GM12878 (cell line): Measurements from ENCODE around the gene ACTG1. TPM values are rescaled to one million over a fixed set of nuclear protein-coding genes. Genes with fewer than 3 reads are reported as not detected.

Experiments used
- FOXK2 ChIP-seq: fragments of 450-650 bp; IDR thresholded peaks from 2 replicates; pipeline ENCODE4 v1.6.1; 2017; ENCODE audit warnings: mild to moderate bottlenecking, moderate library complexity
- HSF1 ChIP-seq: fragments of 150-350 bp; IDR thresholded peaks from 2 replicates; pipeline ENCODE4 v1.6.1; 2014; ENCODE audit warnings: mild to moderate bottlenecking, low read depth, low read length
- PAX8 ChIP-seq: fragments of 450-650 bp; IDR thresholded peaks from 2 replicates; pipeline ENCODE4 v1.6.1; 2017; ENCODE audit warnings: mild to moderate bottlenecking, moderate library complexity
- RUNX3 ChIP-seq: IDR thresholded peaks from 2 replicates; pipeline ENCODE4 v1.6.1; 2012; ENCODE audit warnings: low read length, inconsistent platforms
- STAT3 ChIP-seq: IDR thresholded peaks from 2 replicates; pipeline ENCODE4 v1.6.1; 2011; ENCODE audit warnings: low read depth, low read length, improper control_type of control experiment
- YBX1 ChIP-seq: fragments of 450-650 bp; IDR thresholded peaks from 2 replicates; pipeline ENCODE4 v1.6.1; 2016; ENCODE audit warnings: antibody characterized with exemption
- ZBTB40 ChIP-seq: fragments of 450-650 bp; IDR thresholded peaks from 2 replicates; pipeline ENCODE4 v1.6.1; 2016; ENCODE audit warnings: mild to moderate bottlenecking, moderate library complexity, borderline replicate concordance
- ZNF384 ChIP-seq: IDR thresholded peaks from 2 replicates; pipeline ENCODE4 v1.6.1; 2012; ENCODE audit warnings: low read depth, mild to moderate bottlenecking, low read length, improper control_type of control experiment, borderline replicate concordance
- ZNF592 ChIP-seq: fragments of 450-650 bp; IDR thresholded peaks from 2 replicates; pipeline ENCODE4 v1.6.1; 2017; ENCODE audit warnings: mild to moderate bottlenecking, moderate library complexity
- polyA plus RNA-seq, 11 experiments: library from polyadenylated mRNA; depleted of rRNA in 4 of 11; unstranded in 6 of 11; stranded (reverse) in 5 of 11; fragments of >200 nt; fragmentation: Nextera tagmentation in 4 of 11; fragmentation: Illumina TruSeq in 1 of 11; extraction: Ambion mirVana in 4 of 11; extraction: Trizol in 1 of 11; gene quantifications; 1 replicate in 1 of 11; 2 replicates in 10 of 11; pipeline versions ENCODE4 v1.2.1 to v1.2.3, GENCODE V29; 2011 to 2016; ENCODE audit warnings: inconsistent platforms in 2 of 11, missing spikeins in 2 of 11, low read depth in 1 of 11
- total RNA-seq, 4 experiments: library from RNA; depleted of rRNA in 3 of 4; stranded (reverse); fragments of >200 nt in 3 of 4; fragmentation: Illumina TruSeq in 1 of 4; extraction: Trizol in 1 of 4; gene quantifications; 2 replicates each; pipeline versions ENCODE4 v1.2.1 to v1.2.3, GENCODE V29; 2013 to 2021
- TF ChIP-seq, protein P1 (sequence below): IDR thresholded peaks from 2 replicates; pipeline ENCODE4 v1.6.1; 2011; ENCODE audit warnings: low read depth, low read length, improper control_type of control experiment, borderline replicate concordance

The ACTG1 gene
- total and polyA plus RNA-seq, 10 of the 15 experiments (the other 5 are each of a cell fraction or from before 2014, with no cell fraction given), result 810 to 6,105 (median 3,650) TPM

GRCh38 chr17:81465910-81466309 is 46.7 kb downstream of the ACTG1 start (continued):
- TF ChIP-seq HSF1, result no peak
- TF ChIP-seq, protein P1, sequence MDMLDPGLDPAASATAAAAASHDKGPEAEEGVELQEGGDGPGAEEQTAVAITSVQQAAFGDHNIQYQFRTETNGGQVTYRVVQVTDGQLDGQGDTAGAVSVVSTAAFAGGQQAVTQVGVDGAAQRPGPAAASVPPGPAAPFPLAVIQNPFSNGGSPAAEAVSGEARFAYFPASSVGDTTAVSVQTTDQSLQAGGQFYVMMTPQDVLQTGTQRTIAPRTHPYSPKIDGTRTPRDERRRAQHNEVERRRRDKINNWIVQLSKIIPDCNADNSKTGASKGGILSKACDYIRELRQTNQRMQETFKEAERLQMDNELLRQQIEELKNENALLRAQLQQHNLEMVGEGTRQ, result no peak
- no peak for TF ChIP-seq PAX8
- no peak for TF ChIP-seq ZNF592
- TF ChIP-seq YBX1, result no peak
- no peak for TF ChIP-seq FOXK2
- no peak for TF ChIP-seq ZBTB40
- no peak for TF ChIP-seq STAT3
- TF ChIP-seq RUNX3, result no peak
- no peak for TF ChIP-seq ZNF384
- TF ChIP-seq, all 136 proteins: peak for 0
